OCI-LY7 (cell line): ENCODE measurements around the gene FGA. TPM values are rescaled to one million over a fixed set of nuclear protein-coding genes. Genes with fewer than 3 reads are reported as not detected.

Experiments
- BruUV-seq: library from RNA; stranded (reverse); fragments of 400-500 nt; replicated peaks from 2 replicates; lab custom pipeline; 2021; lab: Mats Ljungman, UMichigan
- CTCF ChIA-PET: fragments of 300-600 bp; sonication (Branson Sonifier 250); formaldehyde crosslinking; loops from one replicate; lab custom pipeline; 2022; ENCODE audit warnings: antibody characterized with exemption; ENCODE audit not compliant: unreplicated experiment; lab: Charles Lee
- POLR2A ChIA-PET: fragments of 300-600 bp; sonication (Branson Sonifier 250); formaldehyde crosslinking; loops from one replicate; lab custom pipeline; 2022; ENCODE audit warnings: antibody characterized with exemption; lab: Charles Lee
- DNase-seq: peaks from one replicate; pipeline ENCODE4 v3.0.0-alpha.2; 2015; ENCODE audit warnings: low spot score
- H2AFZ ChIP-seq: fragments of 200-600 bp; sonication (generic), shearing (Covaris generic); 2 replicates; pipeline ENCODE4 v1.6.1; 2014; ENCODE audit warnings: mild to moderate bottlenecking, antibody characterized with exemption, low read length, moderate library complexity
- H3K27ac ChIP-seq: fragments of 200-600 bp; sonication (generic); 2 replicates; pipeline ENCODE4 v1.5.1; 2014; ENCODE audit warnings: mixed run types, low read depth, mild to moderate bottlenecking, moderate library complexity, low read length, inconsistent platforms; ENCODE audit not compliant: poor library complexity, severe bottlenecking
- H3K36me3 ChIP-seq: fragments of 200-600 bp; sonication (generic); 2 replicates; pipeline ENCODE4 v1.6.1; 2014; ENCODE audit warnings: mild to moderate bottlenecking, antibody characterized with exemption, low read length, moderate library complexity, mixed read lengths; ENCODE audit not compliant: insufficient read depth
- H3K4me1 ChIP-seq: fragments of 200-600 bp; sonication (generic); 2 replicates; pipeline ENCODE4 v1.5.1; 2014; ENCODE audit warnings: mild to moderate bottlenecking, low read length; ENCODE audit not compliant: insufficient read depth, poor library complexity, severe bottlenecking
- H3K4me2 ChIP-seq: fragments of 200-600 bp; sonication (generic); 2 replicates; pipeline ENCODE4 v1.6.1; 2014; ENCODE audit warnings: mild to moderate bottlenecking, low read length
- H3K4me3 ChIP-seq: fragments of 200-600 bp; sonication (generic); 2 replicates; pipeline ENCODE4 v1.5.1; 2014; ENCODE audit warnings: mild to moderate bottlenecking, low read depth, low read length; ENCODE audit not compliant: poor library complexity, severe bottlenecking
- H3K79me2 ChIP-seq: fragments of 200-600 bp; sonication (generic); 2 replicates; pipeline ENCODE4 v1.6.1; 2016; ENCODE audit warnings: low read depth, mild to moderate bottlenecking, low read length, moderate library complexity, mixed read lengths; ENCODE audit not compliant: insufficient read depth
- H3K9me2 ChIP-seq: fragments of 200-600 bp; sonication (generic); 2 replicates; pipeline ENCODE4 v1.6.1; 2016; ENCODE audit warnings: mild to moderate bottlenecking, low read length, mixed read lengths; ENCODE audit not compliant: insufficient read depth
- H3K9me3 ChIP-seq: fragments of 200-600 bp; sonication (generic); 2 replicates; pipeline ENCODE4 v1.6.1; 2014; ENCODE audit warnings: mild to moderate bottlenecking, mixed run types, low read length, mixed read lengths
- H4K20me1 ChIP-seq: fragments of 200-600 bp; sonication (generic); 2 replicates; pipeline ENCODE4 v1.6.1; 2014; ENCODE audit warnings: mild to moderate bottlenecking, antibody characterized with exemption, low read length, moderate library complexity, mixed read lengths; ENCODE audit not compliant: insufficient read depth
- CTCF ChIP-seq: fragments of 200-600 bp; sonication (generic); conservative IDR thresholded peaks from 2 replicates; pipeline ENCODE4 v1.5.1; 2014; ENCODE audit warnings: mild to moderate bottlenecking, antibody characterized with exemption, low read length, moderate library complexity, mixed read lengths
- EZH2phosphoT487 ChIP-seq: fragments of 200-600 bp; sonication (generic); IDR thresholded peaks from 2 replicates; pipeline ENCODE4 v1.6.1; 2018; ENCODE audit warnings: low read depth, borderline replicate concordance, mild to moderate bottlenecking, mixed run types, antibody characterized with exemption, low read length, moderate library complexity, mixed read lengths
- intact Hi-C: fragments of 100-400 bp; cut with micrococcal nuclease; formaldehyde crosslinking; loops from one replicate; pipeline ENCODE4 v1.10.0; 2022; ENCODE audit not compliant: unreplicated experiment
- total RNA-seq, 2 experiments: library from RNA; depleted of rRNA in 1 of 2; stranded (reverse); fragments of >200 nt in 1 of 2; shearing (Covaris generic) in 1 of 2; gene quantifications; 2 replicates each; pipeline ENCODE4 v1.2.3, GENCODE V29; 2014 to 2022

Gene FGA
- total RNA-seq, 2 experiments from 2014 or later: not detected

- no peaks in the 10 kb centered on the region for H3K9me3 ChIP-seq
- H3K79me2 ChIP-seq: no peaks in the 10 kb centered on the region
- no TSS peak for BruUV-seq
- H3K4me2 ChIP-seq: no peak overlapping the region
- ChIA-PET POLR2A (interaction anchor here (0.6 to 1.2 kb wide), 3 partner anchors 10 to 815 kb away, joined by 3 to 4 read pairs (median 4); partner anchors contain the start of gene PLRG1), CTCF (interaction anchor here (1.1 kb wide), 1 partner anchor 64 kb away, joined by 5 read pairs; no protein-coding TSS in a partner anchor)
- no peaks in the 10 kb centered on the region for H3K9me2 ChIP-seq
- H2AFZ ChIP-seq: no peak overlapping the region
- H3K27ac ChIP-seq: no peak overlapping the region
- no peaks in the 10 kb centered on the region for H3K4me1 ChIP-seq
- DNase-seq: peak; percentile 31
- TF ChIP-seq CTCF: peak; percentile 78
- TF ChIP-seq EZH2phosphoT487: no peak
- no peaks in the 10 kb centered on the region for H3K36me3 ChIP-seq
- H4K20me1 ChIP-seq: no peaks in the 10 kb centered on the region
- intact Hi-C loops: loop anchor here (10.0 kb wide), 1 partner anchor 245 kb away; no protein-coding TSS in a partner anchor
- H3K4me3 ChIP-seq: no peak overlapping the region
These were observed 30.8 kb downstream of the FGA start for GRCh38 chr4:154559494-154560418.

- H3K9me2 ChIP-seq: no peaks in the 10 kb centered on the region
- TF ChIP-seq CTCF: no peak
- no peak for TF ChIP-seq EZH2phosphoT487
- H3K4me3 ChIP-seq: no peak overlapping the region
- H4K20me1 ChIP-seq: no peaks in the 10 kb centered on the region
- H3K9me3 ChIP-seq: no peaks in the 10 kb centered on the region
- CTCF ChIA-PET: interaction anchor here (0.6 to 1.1 kb wide), 2 partner anchors 59 to 65 kb away, joined by 3 to 5 read pairs; no protein-coding TSS in a partner anchor
- no peak for DNase-seq
- H2AFZ ChIP-seq: no peak overlapping the region
- H3K4me2 ChIP-seq: no peak overlapping the region
- POLR2A ChIA-PET: interaction anchor here (0.6 to 1.2 kb wide), 2 partner anchors 60 to 816 kb away, joined by 3 to 4 read pairs; no protein-coding TSS in a partner anchor
- H3K79me2 ChIP-seq: no peaks in the 10 kb centered on the region
- no peaks in the 10 kb centered on the region for H3K36me3 ChIP-seq
- intact Hi-C loops: loop anchor here (10.0 kb wide), 1 partner anchor 246 kb away; no protein-coding TSS in a partner anchor
- BruUV-seq: no TSS peak
- H3K4me1 ChIP-seq: no peaks in the 10 kb centered on the region
- no peak overlapping the region for H3K27ac ChIP-seq
These were observed 31.4 kb downstream of the FGA start for GRCh38 chr4:154559141-154559493.
